Astrocyte (in vitro differentiated cells and primary cell): ENCODE measurements around the gene GABRP. TPM values are rescaled to one million over a fixed set of nuclear protein-coding genes. Genes with fewer than 3 reads are reported as not detected.

Experiments used
- DNase-seq: peaks from one replicate; pipeline ENCODE4 v3.0.0-alpha.2; 2010; ENCODE audit warnings: low read depth
- FAIRE-seq: peaks from 2 replicates; lab custom pipeline; 2011; peaks lifted over from hg19 to GRCh38; lab: Jason Lieb, UNC
- H2AFZ ChIP-seq: 2 replicates; pipeline ENCODE4 v1.6.0; 2012; ENCODE audit warnings: low read depth, low read length, inconsistent platforms
- H3K27ac ChIP-seq: 2 replicates; pipeline ENCODE4 v1.5.1; 2011; ENCODE audit warnings: low read depth, low read length, inconsistent platforms
- H3K27me3 ChIP-seq: 2 replicates; pipeline ENCODE4 v1.6.0; 2011; ENCODE audit warnings: low read length, inconsistent platforms; ENCODE audit not compliant: insufficient read depth
- H3K36me3 ChIP-seq: 2 replicates; pipeline ENCODE4 v1.5.1; 2011; ENCODE audit warnings: low read length, inconsistent platforms; ENCODE audit not compliant: insufficient read depth
- H3K4me1 ChIP-seq: 2 replicates; pipeline ENCODE4 v1.5.1; 2011; ENCODE audit warnings: low read length, inconsistent platforms; ENCODE audit not compliant: insufficient read depth
- H3K4me2 ChIP-seq: 2 replicates; pipeline ENCODE4 v1.6.0; 2012; ENCODE audit warnings: low read length, inconsistent platforms
- H3K4me3 ChIP-seq: 2 replicates; pipeline ENCODE4 v1.5.1; 2011; ENCODE audit warnings: low read depth, mild to moderate bottlenecking, low read length, inconsistent platforms; ENCODE audit not compliant: insufficient read depth
- H3K79me2 ChIP-seq: 2 replicates; pipeline ENCODE4 v1.6.0; 2012; ENCODE audit warnings: mild to moderate bottlenecking, low read length, inconsistent platforms; ENCODE audit not compliant: insufficient read depth
- H3K9ac ChIP-seq: 2 replicates; pipeline ENCODE4 v1.6.0; 2012; ENCODE audit warnings: mild to moderate bottlenecking, low read length, inconsistent platforms
- H3K9me3 ChIP-seq: 2 replicates; pipeline ENCODE4 v1.5.1; 2012; ENCODE audit warnings: low read depth, mild to moderate bottlenecking, low read length, inconsistent platforms; ENCODE audit not compliant: insufficient read depth
- H4K20me1 ChIP-seq: 2 replicates; pipeline ENCODE4 v1.6.0; 2012; ENCODE audit warnings: low read length, inconsistent platforms; ENCODE audit not compliant: insufficient read depth
- H3K27ac Mint-ChIP-seq: one replicate; pipeline ENCODE4 v1.8.0; 2021; ENCODE audit warnings: mild to moderate bottlenecking, mixed read lengths; ENCODE audit not compliant: unreplicated experiment
- H3K27me3 Mint-ChIP-seq: one replicate; pipeline ENCODE4 v1.8.0; 2021; ENCODE audit warnings: low read depth, mixed read lengths; ENCODE audit not compliant: unreplicated experiment
- H3K36me3 Mint-ChIP-seq: one replicate; pipeline ENCODE4 v1.8.0; 2021; ENCODE audit warnings: low read depth, mixed read lengths; ENCODE audit not compliant: unreplicated experiment
- H3K4me1 Mint-ChIP-seq: one replicate; pipeline ENCODE4 v1.8.0; 2021; ENCODE audit warnings: low read depth, mixed read lengths; ENCODE audit not compliant: unreplicated experiment
- H3K4me3 Mint-ChIP-seq: one replicate; pipeline ENCODE4 v1.8.0; 2021; ENCODE audit warnings: mild to moderate bottlenecking, moderate library complexity, mixed read lengths; ENCODE audit not compliant: unreplicated experiment
- H3K9me3 Mint-ChIP-seq: one replicate; pipeline ENCODE4 v1.8.0; 2021; ENCODE audit warnings: mild to moderate bottlenecking, mixed read lengths; ENCODE audit not compliant: unreplicated experiment
- EZH2 ChIP-seq: IDR thresholded peaks from 2 replicates; pipeline ENCODE4 v1.6.1; 2012; ENCODE audit warnings: mild to moderate bottlenecking, low read length, inconsistent platforms; ENCODE audit not compliant: insufficient read depth
- total RNA-seq: library from RNA; stranded (reverse); gene quantifications from 2 replicates; pipeline ENCODE4 v1.2.1, GENCODE V29; 2021
- TF ChIP-seq, protein P1 (sequence below): IDR thresholded peaks from 2 replicates; pipeline ENCODE4 v1.5.1; 2011; ENCODE audit warnings: low read depth, mild to moderate bottlenecking, inconsistent platforms, low read length, moderate library complexity; ENCODE audit not compliant: insufficient read depth

The GABRP gene
- total RNA-seq, 1 donor from 2014 or later: 0.45 TPM

DNA sequence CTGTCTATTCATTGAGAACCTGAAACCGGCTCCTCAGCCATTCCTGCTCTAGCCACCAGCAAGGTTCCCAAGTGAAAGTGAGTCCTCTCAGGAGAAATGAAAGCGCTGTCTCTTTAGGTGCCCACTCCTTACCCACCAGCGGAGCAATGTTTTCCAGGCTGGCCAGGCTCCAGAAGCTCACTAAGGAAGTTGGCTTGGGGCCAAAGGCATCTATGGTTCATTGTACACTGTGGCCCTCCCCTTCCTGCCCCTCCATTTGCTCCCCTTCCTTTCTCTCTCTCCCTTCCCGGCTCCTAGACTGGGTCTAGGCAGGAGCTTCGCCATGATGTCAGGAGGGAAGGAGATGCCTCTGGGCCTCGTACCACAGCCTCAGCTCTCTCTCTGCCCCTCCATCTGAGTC is 1.1 kb upstream of the GABRP start:
- no peak for DNase-seq
- H3K27ac Mint-ChIP-seq: no peak overlapping the region
- no peak overlapping the region for H3K27ac ChIP-seq
- H3K9ac ChIP-seq: no peak overlapping the region
- H3K4me2 ChIP-seq: no peak overlapping the region
- TF ChIP-seq, protein P1, sequence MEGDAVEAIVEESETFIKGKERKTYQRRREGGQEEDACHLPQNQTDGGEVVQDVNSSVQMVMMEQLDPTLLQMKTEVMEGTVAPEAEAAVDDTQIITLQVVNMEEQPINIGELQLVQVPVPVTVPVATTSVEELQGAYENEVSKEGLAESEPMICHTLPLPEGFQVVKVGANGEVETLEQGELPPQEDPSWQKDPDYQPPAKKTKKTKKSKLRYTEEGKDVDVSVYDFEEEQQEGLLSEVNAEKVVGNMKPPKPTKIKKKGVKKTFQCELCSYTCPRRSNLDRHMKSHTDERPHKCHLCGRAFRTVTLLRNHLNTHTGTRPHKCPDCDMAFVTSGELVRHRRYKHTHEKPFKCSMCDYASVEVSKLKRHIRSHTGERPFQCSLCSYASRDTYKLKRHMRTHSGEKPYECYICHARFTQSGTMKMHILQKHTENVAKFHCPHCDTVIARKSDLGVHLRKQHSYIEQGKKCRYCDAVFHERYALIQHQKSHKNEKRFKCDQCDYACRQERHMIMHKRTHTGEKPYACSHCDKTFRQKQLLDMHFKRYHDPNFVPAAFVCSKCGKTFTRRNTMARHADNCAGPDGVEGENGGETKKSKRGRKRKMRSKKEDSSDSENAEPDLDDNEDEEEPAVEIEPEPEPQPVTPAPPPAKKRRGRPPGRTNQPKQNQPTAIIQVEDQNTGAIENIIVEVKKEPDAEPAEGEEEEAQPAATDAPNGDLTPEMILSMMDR: no peak
- TF ChIP-seq EZH2: no peak
- H3K4me3 ChIP-seq: no peak overlapping the region
- H3K4me1 Mint-ChIP-seq: no peaks in the 10 kb centered on the region
- H3K27me3 Mint-ChIP-seq: peaks cover 41% of the 10 kb centered on the region
- no peaks in the 10 kb centered on the region for H3K9me3 Mint-ChIP-seq
- no peak overlapping the region for H3K4me3 Mint-ChIP-seq
- no peaks in the 10 kb centered on the region for H3K79me2 ChIP-seq
- no peaks in the 10 kb centered on the region for H4K20me1 ChIP-seq
- no peaks in the 10 kb centered on the region for H3K27me3 ChIP-seq
- H3K36me3 Mint-ChIP-seq: no peaks in the 10 kb centered on the region
- H2AFZ ChIP-seq: no peak overlapping the region
- no peak for FAIRE-seq
- H3K4me1 ChIP-seq: no peaks in the 10 kb centered on the region
- no peaks in the 10 kb centered on the region for H3K9me3 ChIP-seq
- H3K36me3 ChIP-seq: no peaks in the 10 kb centered on the region

DNA sequence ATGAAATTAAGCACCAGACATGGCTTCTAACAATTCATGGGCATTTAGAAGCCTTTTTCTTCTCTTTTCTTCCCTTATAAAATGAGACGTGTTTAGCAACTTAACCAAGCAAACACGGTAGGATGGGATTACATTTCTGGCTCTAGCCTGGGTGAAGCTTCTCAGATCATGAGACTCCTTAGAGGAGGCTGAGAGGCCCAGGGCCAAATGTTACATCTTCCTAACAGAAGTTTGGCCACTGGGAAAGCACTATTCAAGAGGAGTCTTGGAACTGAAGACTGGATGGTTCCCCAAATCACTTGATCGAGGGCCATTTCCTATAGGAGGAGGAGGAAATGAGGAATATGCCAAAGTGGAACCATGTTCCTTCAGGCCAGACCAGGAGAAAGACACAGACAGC is 1.9 kb downstream of the GABRP start:
- peaks cover 50% of the 10 kb centered on the region for H3K27me3 Mint-ChIP-seq
- no peak overlapping the region for H3K27ac Mint-ChIP-seq
- H3K27ac ChIP-seq: no peak overlapping the region
- H3K36me3 ChIP-seq: no peaks in the 10 kb centered on the region
- H3K9ac ChIP-seq: no peak overlapping the region
- no peaks in the 10 kb centered on the region for H3K9me3 ChIP-seq
- no peaks in the 10 kb centered on the region for H3K4me1 ChIP-seq
- H3K4me3 Mint-ChIP-seq: no peak overlapping the region
- H3K4me3 ChIP-seq: no peak overlapping the region
- H3K36me3 Mint-ChIP-seq: no peaks in the 10 kb centered on the region
- H3K4me1 Mint-ChIP-seq: no peaks in the 10 kb centered on the region
- H3K9me3 Mint-ChIP-seq: no peaks in the 10 kb centered on the region
- no peak for TF ChIP-seq EZH2
- TF ChIP-seq, protein P1: no peak
- no peaks in the 10 kb centered on the region for H3K79me2 ChIP-seq
- H3K4me2 ChIP-seq: no peak overlapping the region
- H2AFZ ChIP-seq: no peak overlapping the region
- no peaks in the 10 kb centered on the region for H4K20me1 ChIP-seq
- DNase-seq (no peak), FAIRE-seq (no peak)
- H3K27me3 ChIP-seq: no peaks in the 10 kb centered on the region

DNA sequence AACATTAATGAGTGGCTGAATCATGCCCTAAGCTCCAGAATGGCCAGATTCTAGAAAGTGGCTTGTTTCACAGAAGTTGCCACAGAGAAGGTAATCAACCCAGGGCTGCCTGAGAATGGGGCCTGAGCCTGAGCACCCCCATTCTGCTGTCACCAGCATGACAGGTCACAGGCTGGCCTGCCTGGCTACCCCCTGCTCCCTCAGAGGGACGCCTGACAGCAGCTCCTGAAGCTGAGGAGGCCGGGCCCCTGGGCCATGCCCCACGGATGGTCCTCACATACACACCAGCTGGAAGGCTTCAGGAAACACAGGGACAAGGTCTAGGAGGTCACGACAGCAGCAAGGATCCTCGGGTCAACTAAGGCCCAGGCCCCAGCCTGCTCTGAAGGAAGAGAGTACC is 3.7 kb downstream of the GABRP start:
- no peaks in the 10 kb centered on the region for H4K20me1 ChIP-seq
- no peak for FAIRE-seq
- no peak overlapping the region for H3K27ac Mint-ChIP-seq
- H3K27ac ChIP-seq: no peak overlapping the region
- H3K9me3 ChIP-seq: no peaks in the 10 kb centered on the region
- no peak overlapping the region for H2AFZ ChIP-seq
- DNase-seq: no peak
- H3K27me3 ChIP-seq: peaks cover 2% of the 10 kb centered on the region
- H3K9ac ChIP-seq: no peak overlapping the region
- peaks cover 50% of the 10 kb centered on the region for H3K27me3 Mint-ChIP-seq
- no peaks in the 10 kb centered on the region for H3K36me3 Mint-ChIP-seq
- no peak overlapping the region for H3K4me2 ChIP-seq
- H3K4me3 Mint-ChIP-seq: no peak overlapping the region
- no peaks in the 10 kb centered on the region for H3K79me2 ChIP-seq
- no peaks in the 10 kb centered on the region for H3K4me1 ChIP-seq
- H3K4me3 ChIP-seq: no peak overlapping the region
- H3K9me3 Mint-ChIP-seq: no peaks in the 10 kb centered on the region
- no peaks in the 10 kb centered on the region for H3K4me1 Mint-ChIP-seq
- H3K36me3 ChIP-seq: no peaks in the 10 kb centered on the region
- no peak for TF ChIP-seq EZH2
- TF ChIP-seq, protein P1: no peak
